OCI-LY7 (cell line): ENCODE data around the gene EXOSC1.

Experiments used
- CTCF ChIP-seq: fragments of 200-600 bp; sonication (generic); conservative IDR thresholded peaks from 2 replicates; pipeline ENCODE4 v1.5.1; 2014; ENCODE audit warnings: mild to moderate bottlenecking, antibody characterized with exemption, low read length, moderate library complexity, mixed read lengths
- EZH2phosphoT487 ChIP-seq: fragments of 200-600 bp; sonication (generic); IDR thresholded peaks from 2 replicates; pipeline ENCODE4 v1.6.1; 2018; ENCODE audit warnings: low read depth, borderline replicate concordance, mild to moderate bottlenecking, mixed run types, antibody characterized with exemption, low read length, moderate library complexity, mixed read lengths

GRCh38 chr10:97454330-97455036 is 8.7 kb upstream of the EXOSC1 start:
- TF ChIP-seq CTCF: no peak
- TF ChIP-seq EZH2phosphoT487: no peak
